Left ventricle myocardium inferior (tissue), 1 donor: ENCODE data around the gene BCAS4. TPM values are rescaled to one million over a fixed set of nuclear protein-coding genes. Genes with fewer than 3 reads are reported as not detected.

Source experiments
- DNase-seq: peaks from one replicate; pipeline ENCODE4 v3.0.0-alpha.2; 2020
- H3K27ac ChIP-seq: fragments of 200-600 bp; replicated peaks from 2 replicates; pipeline ENCODE4 v1.8.0; 2021
- H3K27me3 ChIP-seq: fragments of 200-600 bp; 2 replicates; pipeline ENCODE4 v1.8.0; 2021; ENCODE audit warnings: low read depth
- H3K36me3 ChIP-seq: fragments of 200-600 bp; 2 replicates; pipeline ENCODE4 v1.8.0; 2021
- H3K4me1 ChIP-seq: fragments of 200-600 bp; 2 replicates; pipeline ENCODE4 v1.8.0; 2021
- H3K4me3 ChIP-seq: fragments of 200-600 bp; 2 replicates; pipeline ENCODE4 v1.8.0; 2021; ENCODE audit warnings: mild to moderate bottlenecking, moderate library complexity
- H3K9me3 ChIP-seq: fragments of 200-600 bp; replicated peaks from 2 replicates; pipeline ENCODE4 v1.8.0; 2021
- intact Hi-C: fragments of 100-400 bp; cut with micrococcal nuclease; formaldehyde crosslinking; loops from one replicate; pipeline ENCODE4 v1.11.0; 2022
- total RNA-seq: library from RNA; stranded (reverse); fragmentation: NEBNext Ultra II Directional; extraction: Animal tissue kit (Norgen Biotek cat#: 25700); gene quantifications from one replicate; pipeline ENCODE4 v1.2.1, GENCODE V29; 2021
- TF ChIP-seq, protein P1 (sequence below): fragments of 200-600 bp; IDR thresholded peaks from 2 replicates; pipeline ENCODE4 v1.8.0; 2021; ENCODE audit warnings: antibody characterized with exemption, mild to moderate bottlenecking, borderline replicate concordance
- donor health status: DM: no; HTN: yes; CAD: no; lungs with severe emphysema.

Gene BCAS4
- total RNA-seq, 1 donor from 2014 or later, result 2.1 TPM

DNA sequence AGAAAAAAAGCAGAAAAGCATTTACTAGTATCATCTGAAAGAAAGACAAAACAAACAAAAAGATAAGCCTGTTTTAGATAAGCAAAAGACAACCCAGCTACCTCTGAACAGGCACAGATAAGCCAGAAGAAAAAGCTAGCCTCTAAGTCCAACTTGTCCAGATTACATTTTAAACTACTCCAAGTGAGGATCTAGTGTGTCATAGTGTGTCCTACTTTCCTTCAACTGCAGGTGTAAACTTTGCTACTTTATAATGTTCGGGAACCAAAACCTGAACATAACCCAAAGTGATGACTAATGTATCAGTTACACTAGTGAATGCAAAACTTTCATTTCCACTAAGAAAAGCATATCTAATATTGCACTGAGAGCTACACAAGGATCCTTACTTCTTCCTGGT lies 116.9 kb downstream of the BCAS4 start:
- Histone ChIP-seq H3K4me3 (no peak overlapping the region), H3K4me1 (peaks cover 63% of the 10 kb centered on the region), H3K9me3 (no peaks in the 10 kb centered on the region), H3K36me3 (no peaks in the 10 kb centered on the region), H3K27ac (no peak overlapping the region), H3K27me3 (no peaks in the 10 kb centered on the region)
- no peak for DNase-seq
- intact Hi-C loops, result loop anchor here (10.0 kb wide), 1 partner anchor 117 kb away; the partner anchor contains the start of gene BCAS4
- TF ChIP-seq, protein P1, sequence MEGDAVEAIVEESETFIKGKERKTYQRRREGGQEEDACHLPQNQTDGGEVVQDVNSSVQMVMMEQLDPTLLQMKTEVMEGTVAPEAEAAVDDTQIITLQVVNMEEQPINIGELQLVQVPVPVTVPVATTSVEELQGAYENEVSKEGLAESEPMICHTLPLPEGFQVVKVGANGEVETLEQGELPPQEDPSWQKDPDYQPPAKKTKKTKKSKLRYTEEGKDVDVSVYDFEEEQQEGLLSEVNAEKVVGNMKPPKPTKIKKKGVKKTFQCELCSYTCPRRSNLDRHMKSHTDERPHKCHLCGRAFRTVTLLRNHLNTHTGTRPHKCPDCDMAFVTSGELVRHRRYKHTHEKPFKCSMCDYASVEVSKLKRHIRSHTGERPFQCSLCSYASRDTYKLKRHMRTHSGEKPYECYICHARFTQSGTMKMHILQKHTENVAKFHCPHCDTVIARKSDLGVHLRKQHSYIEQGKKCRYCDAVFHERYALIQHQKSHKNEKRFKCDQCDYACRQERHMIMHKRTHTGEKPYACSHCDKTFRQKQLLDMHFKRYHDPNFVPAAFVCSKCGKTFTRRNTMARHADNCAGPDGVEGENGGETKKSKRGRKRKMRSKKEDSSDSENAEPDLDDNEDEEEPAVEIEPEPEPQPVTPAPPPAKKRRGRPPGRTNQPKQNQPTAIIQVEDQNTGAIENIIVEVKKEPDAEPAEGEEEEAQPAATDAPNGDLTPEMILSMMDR, result no peak

DNA sequence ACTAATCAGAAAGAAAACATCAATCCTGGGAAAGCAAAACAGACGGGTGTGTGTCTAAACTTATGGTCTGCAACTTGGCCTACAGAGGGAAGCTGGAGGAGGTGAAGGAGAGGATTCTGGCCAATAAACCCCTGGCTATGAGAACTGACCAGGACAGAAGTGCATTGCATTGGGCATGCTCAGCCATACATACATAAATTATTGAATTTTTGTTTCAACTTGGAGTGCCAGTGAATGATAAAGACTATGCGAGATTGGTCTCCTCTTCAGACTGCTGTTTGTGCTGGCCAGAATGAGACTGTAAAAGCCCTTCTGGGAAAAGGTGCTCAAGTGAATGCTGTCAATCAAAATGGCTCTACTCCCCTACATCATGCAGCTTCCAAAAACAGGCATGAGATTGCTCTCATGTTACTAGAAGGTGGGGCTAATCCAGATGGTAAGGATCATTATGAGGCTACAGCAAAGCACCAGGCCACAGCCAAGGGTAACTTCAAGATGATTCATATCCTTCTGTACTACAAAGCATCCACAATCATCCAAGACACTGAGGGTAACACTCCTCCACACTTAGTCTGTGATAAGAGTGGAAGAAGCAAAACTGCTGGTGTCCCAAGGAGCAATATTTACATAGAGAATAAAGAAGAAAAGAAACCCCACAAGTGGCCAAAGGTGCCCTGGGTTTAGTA lies 119.0 kb downstream of the BCAS4 start:
- no peak overlapping the region for H3K27ac ChIP-seq

DNA sequence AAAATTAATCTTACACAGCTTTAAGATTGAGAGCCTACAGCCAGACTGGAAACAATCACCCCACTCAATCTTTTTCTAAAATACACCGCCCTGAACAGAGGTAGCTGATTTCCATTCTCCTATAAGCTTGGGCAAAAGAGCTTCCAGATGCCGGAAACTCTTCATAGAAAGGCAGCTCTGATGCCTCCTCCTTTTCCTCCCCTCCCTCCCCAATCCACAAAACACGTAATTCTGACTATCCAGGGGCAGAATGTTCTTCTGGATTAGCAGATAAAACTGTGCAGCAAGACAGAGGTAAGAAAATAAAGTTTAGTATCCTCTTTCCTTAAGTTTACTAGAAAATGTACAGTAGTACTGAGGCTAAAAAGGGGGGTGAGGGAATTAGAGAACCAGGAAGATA lies 120.6 kb downstream of the BCAS4 start:
- peaks cover 90% of the 10 kb centered on the region for H3K4me1 ChIP-seq
- no peaks in the 10 kb centered on the region for H3K27me3 ChIP-seq
- H3K27ac ChIP-seq, result peak overlapping the region; percentile 31
- intact Hi-C loops, result loop anchor here (10.0 kb wide), 1 partner anchor 121 kb away; the partner anchor contains the start of gene BCAS4
- no peak overlapping the region for H3K4me3 ChIP-seq
- H3K36me3 ChIP-seq, result no peaks in the 10 kb centered on the region
- TF ChIP-seq, protein P1, result no peak
- no peak for DNase-seq
- H3K9me3 ChIP-seq, result no peaks in the 10 kb centered on the region

More for the DNA sequence above, 119.0 kb downstream of the BCAS4 start:
- DNase-seq, result no peak
- Histone ChIP-seq H3K27me3 (no peaks in the 10 kb centered on the region), H3K9me3 (no peaks in the 10 kb centered on the region), H3K4me1 (peaks cover 83% of the 10 kb centered on the region), H3K4me3 (no peak overlapping the region), H3K36me3 (no peaks in the 10 kb centered on the region)
- intact Hi-C loops, result loop anchor here (10.0 kb wide), 1 partner anchor 119 kb away; the partner anchor contains the start of gene BCAS4
- TF ChIP-seq, protein P1, result no peak

DNA sequence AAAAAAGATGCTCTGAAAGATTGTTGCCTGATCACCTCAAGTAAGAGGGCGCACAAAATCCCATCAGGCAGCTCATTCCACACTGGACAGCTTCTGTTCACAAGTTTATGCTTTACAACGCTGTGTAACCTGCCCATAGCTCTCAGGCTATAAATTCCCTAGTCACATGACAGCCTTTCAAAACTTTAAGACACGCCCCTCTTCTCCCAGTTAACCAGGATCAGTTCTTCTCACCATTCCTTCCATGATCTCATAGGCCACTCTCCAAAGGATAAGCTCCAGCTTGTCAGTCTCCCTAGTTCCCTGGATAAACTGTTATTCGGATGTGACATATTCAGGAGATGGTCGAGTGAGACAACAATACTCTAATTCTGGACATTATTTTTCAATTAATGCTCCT lies 121.4 kb downstream of the BCAS4 start:
- H3K27ac ChIP-seq, result peak overlapping the region; percentile 31
- H3K36me3 ChIP-seq, result no peaks in the 10 kb centered on the region
- no peak overlapping the region for H3K4me3 ChIP-seq
- TF ChIP-seq, protein P1, result no peak
- H3K9me3 ChIP-seq, result no peaks in the 10 kb centered on the region
- H3K27me3 ChIP-seq, result no peaks in the 10 kb centered on the region
- DNase-seq, result no peak
- intact Hi-C loops, result loop anchor here (10.0 kb wide), 1 partner anchor 121 kb away; the partner anchor contains the start of gene BCAS4
- peaks cover 90% of the 10 kb centered on the region for H3K4me1 ChIP-seq

DNA sequence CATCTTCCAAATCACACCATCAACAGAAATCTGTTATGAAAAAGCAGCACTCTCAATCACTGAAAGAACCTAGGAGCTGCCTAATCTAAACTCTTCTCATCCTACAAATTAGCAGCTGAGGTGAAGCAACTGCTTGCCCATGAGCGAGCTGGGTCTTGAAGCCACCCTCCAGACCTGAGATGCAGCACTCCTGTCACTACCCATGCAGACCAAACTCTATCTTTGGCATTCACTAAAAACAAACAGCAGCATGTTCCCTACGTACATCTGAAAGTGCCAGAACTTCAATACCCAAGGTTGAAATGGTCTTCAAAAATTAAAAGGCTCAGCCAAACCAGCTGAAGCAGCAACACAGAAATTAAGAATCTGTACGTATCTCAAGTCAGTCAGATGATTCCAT lies 122.1 kb downstream of the BCAS4 start:
- Histone ChIP-seq H3K27me3 (no peaks in the 10 kb centered on the region), H3K36me3 (no peaks in the 10 kb centered on the region), H3K4me1 (peaks cover 90% of the 10 kb centered on the region), H3K27ac (peak overlapping the region; percentile 31), H3K4me3 (no peak overlapping the region), H3K9me3 (no peaks in the 10 kb centered on the region)
- no peak for DNase-seq
- intact Hi-C loops, result loop anchor here (10.0 kb wide), 1 partner anchor 122 kb away; the partner anchor contains the start of gene BCAS4
- TF ChIP-seq, protein P1, result no peak
